ENCODE measurements around the gene DTX3. TPM values are rescaled to one million over a fixed set of nuclear protein-coding genes. Genes with fewer than 3 reads are reported as not detected.
A peak's percentile ranks its signal among the peaks of the same experiment; 100 is the strongest.

Gene DTX3
- total RNA-seq, 1 donor from 2014 or later, result 27.3 TPM

DNA sequence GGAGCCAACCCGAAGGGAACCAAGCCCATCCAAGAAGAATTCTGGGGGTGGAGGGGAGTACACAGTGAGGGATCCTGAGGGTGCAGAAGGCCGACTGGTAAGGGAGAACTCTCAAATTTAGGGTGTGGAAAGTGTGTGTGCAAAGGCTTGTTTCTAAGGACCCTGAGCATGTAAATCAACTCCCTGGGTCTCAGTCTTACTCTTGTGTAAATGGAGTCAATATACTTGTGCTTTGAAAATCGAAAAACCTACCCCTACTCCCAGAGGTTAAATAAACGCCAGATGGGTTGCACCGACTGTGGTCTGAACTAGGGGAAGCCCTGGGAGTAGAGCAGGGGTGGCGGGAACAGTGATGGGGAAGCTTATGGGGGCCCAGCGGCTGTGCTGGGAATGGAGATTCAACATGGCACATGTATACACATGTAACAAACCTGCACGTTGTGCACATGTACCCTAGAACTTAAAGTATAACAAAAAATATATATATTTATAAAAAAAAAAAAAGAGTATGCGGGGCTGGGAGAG, 22.4 kb downstream of the DTX3 start:
- no peak for DNase-seq (ENCODE audit: low read depth)
- peaks cover 89% of the 10 kb centered on the region for H3K27me3 ChIP-seq (ENCODE audit: control insufficient read depth, insufficient read depth, low read length)
- TF ChIP-seq, protein P1, sequence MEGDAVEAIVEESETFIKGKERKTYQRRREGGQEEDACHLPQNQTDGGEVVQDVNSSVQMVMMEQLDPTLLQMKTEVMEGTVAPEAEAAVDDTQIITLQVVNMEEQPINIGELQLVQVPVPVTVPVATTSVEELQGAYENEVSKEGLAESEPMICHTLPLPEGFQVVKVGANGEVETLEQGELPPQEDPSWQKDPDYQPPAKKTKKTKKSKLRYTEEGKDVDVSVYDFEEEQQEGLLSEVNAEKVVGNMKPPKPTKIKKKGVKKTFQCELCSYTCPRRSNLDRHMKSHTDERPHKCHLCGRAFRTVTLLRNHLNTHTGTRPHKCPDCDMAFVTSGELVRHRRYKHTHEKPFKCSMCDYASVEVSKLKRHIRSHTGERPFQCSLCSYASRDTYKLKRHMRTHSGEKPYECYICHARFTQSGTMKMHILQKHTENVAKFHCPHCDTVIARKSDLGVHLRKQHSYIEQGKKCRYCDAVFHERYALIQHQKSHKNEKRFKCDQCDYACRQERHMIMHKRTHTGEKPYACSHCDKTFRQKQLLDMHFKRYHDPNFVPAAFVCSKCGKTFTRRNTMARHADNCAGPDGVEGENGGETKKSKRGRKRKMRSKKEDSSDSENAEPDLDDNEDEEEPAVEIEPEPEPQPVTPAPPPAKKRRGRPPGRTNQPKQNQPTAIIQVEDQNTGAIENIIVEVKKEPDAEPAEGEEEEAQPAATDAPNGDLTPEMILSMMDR (IDR thresholded peaks at IDR 0.05; ENCODE audit: insufficient read depth, low read length, poor library complexity, severe bottlenecking), result no peak
- no peak overlapping the region for H3K4me3 ChIP-seq (ENCODE audit: low read depth, low read length)
- no peaks in the 10 kb centered on the region for H3K36me3 ChIP-seq (ENCODE audit: control insufficient read depth, insufficient read depth, low read length)

GRCh38 chr12:57627501-57628279, 23.1 kb downstream of the DTX3 start:
- TF ChIP-seq, protein P1 (IDR thresholded peaks at IDR 0.05; ENCODE audit: insufficient read depth, low read length, poor library complexity, severe bottlenecking), result peak; percentile 20
- no peak overlapping the region for H3K4me3 ChIP-seq (ENCODE audit: low read depth, low read length)
- no peak for DNase-seq (ENCODE audit: low read depth)
- H3K36me3 ChIP-seq (ENCODE audit: control insufficient read depth, insufficient read depth, low read length), result no peaks in the 10 kb centered on the region
- peaks cover 90% of the 10 kb centered on the region for H3K27me3 ChIP-seq (ENCODE audit: control insufficient read depth, insufficient read depth, low read length)

DNA sequence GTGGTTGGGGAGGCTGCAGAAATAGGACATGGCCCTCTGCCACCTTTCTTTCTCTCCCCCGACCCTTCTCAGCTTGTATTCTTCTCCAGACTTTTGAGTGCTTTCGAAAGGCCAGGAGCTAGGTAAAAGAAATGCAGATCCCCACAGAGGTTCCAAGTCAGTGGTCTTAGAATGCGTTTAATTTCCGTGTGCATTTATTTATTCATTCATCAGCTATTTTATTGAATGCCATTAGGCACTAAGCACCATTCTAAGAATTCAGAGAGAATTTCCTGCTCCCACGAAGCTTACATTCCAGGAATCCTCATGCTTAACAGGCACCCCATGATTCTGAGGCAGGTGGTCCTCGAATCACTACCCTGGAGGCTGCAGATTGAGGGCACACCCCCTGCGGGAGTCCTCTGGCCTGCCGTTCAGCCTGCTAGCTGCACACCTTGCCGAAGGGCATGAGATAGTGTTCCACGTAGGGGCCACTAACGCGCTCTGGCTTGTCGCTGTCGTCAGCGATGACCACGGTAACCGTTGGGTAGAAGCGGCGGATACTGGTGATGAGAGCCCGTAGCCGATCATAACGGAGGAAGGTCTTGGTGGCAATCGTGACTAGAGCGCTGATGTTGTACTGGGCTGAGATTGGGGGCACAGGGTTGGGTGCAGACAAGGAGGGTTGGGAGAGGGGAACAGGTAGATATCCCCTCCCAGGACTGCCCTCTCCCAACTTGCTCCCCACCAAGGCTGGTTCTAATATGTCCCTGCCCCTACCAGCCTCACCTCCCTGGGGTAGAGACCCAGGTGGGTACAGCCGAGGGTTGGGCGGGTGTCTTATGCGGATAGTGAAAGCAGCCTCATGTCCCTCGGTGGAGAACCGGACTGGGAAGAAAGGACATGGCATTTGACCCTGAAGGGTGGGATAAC, 23.9 kb downstream of the DTX3 start:
- Histone ChIP-seq H3K27me3 (ENCODE audit: control insufficient read depth, insufficient read depth, low read length) (peaks cover 92% of the 10 kb centered on the region), H3K36me3 (ENCODE audit: control insufficient read depth, insufficient read depth, low read length) (no peaks in the 10 kb centered on the region), H3K4me3 (ENCODE audit: low read depth, low read length) (no peak overlapping the region)
- TF ChIP-seq, protein P1 (IDR thresholded peaks at IDR 0.05; ENCODE audit: insufficient read depth, low read length, poor library complexity, severe bottlenecking), result no peak
- no peak for DNase-seq (ENCODE audit: low read depth)

DNA sequence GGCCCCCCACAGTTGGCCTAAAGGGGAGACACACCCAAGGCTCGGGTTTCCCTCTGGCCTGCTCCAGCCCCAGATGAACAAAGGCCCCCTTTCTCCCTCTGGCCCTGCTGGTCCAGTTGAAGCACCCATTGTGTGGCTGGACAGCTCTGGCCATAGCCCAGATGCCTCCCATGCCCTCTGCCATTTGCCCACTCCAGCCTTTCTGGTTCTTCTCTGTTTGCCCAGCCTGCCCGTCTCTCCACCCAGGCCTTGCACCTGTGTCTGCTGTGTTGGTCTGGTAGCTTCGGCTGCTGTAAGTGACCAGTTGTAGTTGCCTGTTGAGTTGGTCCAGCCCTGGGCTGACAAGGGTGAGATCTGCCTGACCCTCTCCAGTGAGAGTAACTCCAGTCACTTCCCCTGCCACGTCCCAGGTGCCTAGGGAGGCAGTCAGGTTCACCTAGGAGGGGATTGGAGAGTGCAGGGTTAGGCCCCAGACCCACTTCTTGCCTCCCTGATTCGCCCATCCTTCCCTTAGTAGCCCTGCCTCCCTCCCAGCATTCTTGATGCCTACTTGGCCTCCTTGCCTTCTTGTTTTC, 25.4 kb downstream of the DTX3 start:
- DNase-seq (ENCODE audit: low read depth), result no peak
- H3K4me3 ChIP-seq (ENCODE audit: low read depth, low read length), result no peak overlapping the region
- TF ChIP-seq, protein P1 (IDR thresholded peaks at IDR 0.05; ENCODE audit: insufficient read depth, low read length, poor library complexity, severe bottlenecking), result no peak
- H3K27me3 ChIP-seq (ENCODE audit: control insufficient read depth, insufficient read depth, low read length), result peaks cover 79% of the 10 kb centered on the region
- no peaks in the 10 kb centered on the region for H3K36me3 ChIP-seq (ENCODE audit: control insufficient read depth, insufficient read depth, low read length)

GRCh38 chr12:57630891-57631433, 26.3 kb downstream of the DTX3 start:
- Histone ChIP-seq H3K4me3 (ENCODE audit: low read depth, low read length) (no peak overlapping the region), H3K36me3 (ENCODE audit: control insufficient read depth, insufficient read depth, low read length) (no peaks in the 10 kb centered on the region), H3K27me3 (ENCODE audit: control insufficient read depth, insufficient read depth, low read length) (peaks cover 69% of the 10 kb centered on the region)
- DNase-seq (ENCODE audit: low read depth), result no peak
- TF ChIP-seq, protein P1 (IDR thresholded peaks at IDR 0.05; ENCODE audit: insufficient read depth, low read length, poor library complexity, severe bottlenecking), result no peak
